GM20431 (cell line): ENCODE data around the gene HMX1.

Source experiments
- in situ Hi-C: fragments of 300-500 bp; cut with MseI, MboI; formaldehyde crosslinking; loops from one replicate; pipeline ENCODE4 v1.15.0; 2020; ENCODE audit warnings: low sequenced_read_pairs; ENCODE audit not compliant: unreplicated experiment

The HMX1 gene

DNA sequence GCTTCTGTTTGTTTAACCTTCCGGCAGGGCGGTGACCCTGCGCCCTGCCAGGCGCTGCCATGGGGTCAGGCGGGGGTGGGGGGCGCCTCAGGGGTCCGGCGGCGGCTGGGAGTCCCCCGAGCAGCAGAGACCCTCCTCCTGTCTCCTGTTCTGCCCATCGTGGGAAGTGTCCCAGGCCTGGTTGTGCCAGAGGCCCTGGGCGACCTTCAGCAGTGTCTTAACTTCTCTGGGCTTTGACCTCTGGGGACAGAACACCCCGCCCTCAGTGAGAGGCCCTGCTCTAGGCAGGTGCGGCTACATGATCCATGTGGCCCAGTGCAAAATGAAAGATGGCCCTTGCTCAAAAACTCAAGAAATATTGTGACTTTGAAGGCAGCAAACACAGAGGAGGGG, 22.8 kb upstream of the HMX1 start:
- in situ Hi-C loops, result no loop called here

DNA sequence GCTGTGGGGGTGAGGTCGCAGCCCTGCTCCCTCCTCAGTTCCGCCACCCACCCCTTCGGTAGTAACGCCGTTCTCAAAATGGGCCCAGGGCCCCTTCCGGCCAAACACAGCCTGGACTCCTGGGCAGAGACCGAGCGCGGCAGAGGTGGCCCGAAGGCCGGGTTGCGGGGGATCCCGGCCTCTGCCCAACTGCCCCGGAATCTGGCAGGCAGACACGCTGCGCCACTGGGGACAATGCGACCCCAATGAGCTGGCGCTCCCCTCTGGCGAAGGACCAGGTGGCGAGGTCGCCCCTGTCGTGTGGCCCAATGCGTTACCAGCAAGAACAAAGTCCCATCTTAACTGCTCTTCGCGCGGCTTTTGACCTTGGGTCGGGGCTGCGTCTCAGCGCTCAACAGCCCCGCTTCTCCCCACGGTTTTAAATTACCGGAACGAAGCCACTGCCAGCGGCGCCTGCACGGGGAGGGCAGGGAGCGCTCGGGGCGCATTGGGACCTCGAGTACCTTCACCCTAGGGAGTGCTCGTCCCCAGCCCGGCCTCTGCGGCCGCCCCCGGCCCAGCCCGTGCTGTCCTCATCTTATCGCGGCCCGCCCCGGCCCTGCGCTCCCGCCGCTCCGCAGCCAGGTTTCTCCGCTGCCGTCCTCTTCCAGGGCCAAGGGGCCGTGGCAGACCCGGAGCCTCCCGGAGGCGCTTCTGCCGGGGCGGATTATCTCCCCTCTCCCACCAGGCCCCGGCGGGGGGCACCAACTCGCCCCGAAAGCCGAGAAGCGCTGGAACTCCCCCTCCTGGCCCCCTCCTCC, 22.2 kb upstream of the HMX1 start:
- in situ Hi-C loops, result no loop called here

DNA sequence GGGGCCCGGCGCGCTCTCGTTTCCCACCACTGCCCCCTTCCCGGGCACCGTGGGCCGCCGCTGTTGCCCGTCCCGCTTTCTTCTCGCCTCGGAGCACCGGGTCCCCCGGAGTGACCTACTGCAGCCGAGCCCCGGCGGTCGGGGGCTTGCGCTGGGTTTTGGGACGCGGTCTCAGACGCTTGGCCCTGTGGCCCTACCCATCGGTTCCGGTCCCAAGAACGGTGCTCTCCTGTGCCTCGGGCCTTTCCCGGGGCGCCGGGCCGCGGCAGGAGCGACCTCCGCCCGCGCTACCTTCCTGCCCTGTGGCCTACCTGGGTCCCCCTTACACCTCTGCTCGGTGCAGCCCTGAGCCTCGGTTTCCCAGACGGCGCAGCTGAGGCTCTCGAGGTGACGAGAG, 21.6 kb upstream of the HMX1 start:
- in situ Hi-C loops, result no loop called here

DNA sequence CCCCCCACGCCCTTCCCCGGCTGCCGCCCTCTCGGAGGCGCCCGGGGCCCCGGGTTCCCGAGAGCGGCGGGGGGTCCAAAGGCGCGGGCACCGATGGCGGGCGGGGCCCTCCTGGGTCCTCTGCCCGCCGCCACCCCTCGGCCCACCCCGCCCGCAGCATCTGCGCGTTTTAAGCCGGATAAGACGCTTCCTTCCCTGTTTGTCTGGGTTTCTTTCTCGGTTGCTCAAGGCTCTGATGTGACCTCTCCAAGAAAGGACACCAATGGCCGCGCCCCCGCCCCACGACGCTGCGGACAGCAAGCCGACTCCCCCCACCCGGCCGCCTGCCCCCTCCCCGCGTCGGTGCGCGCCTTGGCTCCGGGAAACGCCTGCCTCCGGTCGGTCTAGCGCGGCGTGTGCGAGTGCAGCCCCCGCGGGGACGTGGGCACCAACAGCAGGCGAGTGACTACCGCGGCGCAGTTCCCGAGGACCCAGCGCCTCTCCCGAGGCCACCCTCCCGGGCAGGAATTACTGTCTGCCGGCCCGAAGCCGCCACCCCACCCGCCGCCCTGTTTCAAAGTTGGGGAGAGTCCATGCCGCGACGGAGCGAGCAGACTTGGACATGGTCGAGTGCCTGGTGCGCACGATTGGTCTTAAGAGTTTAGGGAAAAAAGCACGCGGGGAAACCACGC, 21.1 kb upstream of the HMX1 start:
- in situ Hi-C loops, result no loop called here

DNA sequence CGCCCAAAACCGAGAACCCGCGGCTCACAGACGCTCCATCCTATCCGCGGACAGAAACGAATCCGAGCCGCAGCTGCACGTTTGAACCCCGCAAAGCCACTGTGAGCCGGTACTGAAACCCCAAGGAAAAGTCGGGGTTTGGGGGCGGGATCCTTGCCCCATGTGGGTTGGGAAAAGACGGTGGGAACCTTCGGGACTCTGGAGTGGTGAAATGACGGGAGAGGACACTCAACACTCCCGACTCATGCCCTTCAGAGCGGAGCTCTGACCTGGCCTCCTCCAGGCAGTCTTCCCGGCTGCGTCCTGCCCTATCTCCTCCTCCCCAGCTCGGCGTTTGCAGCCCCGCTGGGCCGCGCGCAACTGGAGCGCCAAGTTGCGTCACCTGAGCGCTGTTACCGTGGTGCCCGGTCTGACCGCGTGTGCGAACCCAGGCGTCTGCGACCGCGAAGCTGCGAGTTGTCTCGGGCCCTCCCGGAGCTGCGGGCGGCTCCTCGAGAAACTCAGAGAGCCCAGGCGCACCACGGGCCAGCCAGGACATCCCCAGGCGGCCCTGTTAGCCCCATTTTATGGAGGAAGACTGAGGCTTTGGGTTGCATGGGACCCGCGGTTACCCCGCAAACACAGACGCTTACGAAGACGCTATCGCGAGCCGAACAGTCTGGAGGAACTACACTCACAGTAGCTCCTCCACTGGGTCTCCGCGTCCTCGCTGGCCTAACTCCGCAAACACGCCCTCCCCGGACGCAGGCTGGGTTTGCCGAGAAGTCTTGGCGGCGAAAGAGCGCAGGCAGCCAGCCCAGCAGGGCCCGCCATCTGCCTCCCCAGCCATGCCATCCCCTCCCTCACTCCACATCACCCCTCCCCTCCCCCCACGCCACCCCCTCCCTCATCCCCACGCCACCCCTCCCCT, 20.3 kb upstream of the HMX1 start:
- in situ Hi-C loops, result no loop called here

DNA sequence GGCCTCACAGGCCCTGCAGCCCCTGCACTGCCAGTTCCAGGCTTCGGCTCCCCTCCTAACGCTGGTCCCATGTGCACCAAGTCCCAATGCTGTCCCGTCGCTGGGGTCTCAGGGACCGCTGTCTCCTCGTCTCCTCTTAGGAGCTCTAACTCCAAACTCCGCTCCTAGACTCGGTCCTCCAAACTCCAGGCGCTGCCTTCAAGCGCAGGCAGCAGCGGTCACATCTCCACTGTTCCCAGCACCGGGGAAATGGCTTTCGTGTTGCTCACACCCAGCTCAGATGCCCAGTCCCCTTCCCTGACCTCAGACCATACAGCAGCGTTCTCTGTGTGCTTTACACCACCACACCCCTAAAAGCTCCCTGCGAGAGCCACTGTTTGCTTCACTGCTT, 19.6 kb upstream of the HMX1 start:
- in situ Hi-C loops, result no loop called here

DNA sequence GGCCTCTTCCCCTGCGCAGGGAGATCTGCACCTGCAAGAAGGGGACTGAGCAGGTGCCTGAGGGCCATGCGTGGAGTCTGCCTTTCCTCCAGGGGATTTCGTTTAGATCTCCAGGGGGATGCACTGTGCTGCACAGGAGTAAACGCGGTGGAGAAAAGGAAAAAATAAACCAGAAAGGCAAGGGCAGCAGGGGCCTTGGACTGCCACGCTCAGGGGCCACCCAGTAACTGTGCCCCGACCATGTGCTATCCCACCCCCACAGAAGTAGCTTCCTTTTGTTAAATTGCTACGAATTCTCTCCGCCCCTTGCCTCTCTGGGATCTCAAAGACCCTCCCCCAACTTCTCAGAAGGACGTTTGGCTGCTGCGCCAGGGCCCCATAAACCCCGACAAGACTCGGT, 17.2 kb upstream of the HMX1 start:
- in situ Hi-C loops, result no loop called here

DNA sequence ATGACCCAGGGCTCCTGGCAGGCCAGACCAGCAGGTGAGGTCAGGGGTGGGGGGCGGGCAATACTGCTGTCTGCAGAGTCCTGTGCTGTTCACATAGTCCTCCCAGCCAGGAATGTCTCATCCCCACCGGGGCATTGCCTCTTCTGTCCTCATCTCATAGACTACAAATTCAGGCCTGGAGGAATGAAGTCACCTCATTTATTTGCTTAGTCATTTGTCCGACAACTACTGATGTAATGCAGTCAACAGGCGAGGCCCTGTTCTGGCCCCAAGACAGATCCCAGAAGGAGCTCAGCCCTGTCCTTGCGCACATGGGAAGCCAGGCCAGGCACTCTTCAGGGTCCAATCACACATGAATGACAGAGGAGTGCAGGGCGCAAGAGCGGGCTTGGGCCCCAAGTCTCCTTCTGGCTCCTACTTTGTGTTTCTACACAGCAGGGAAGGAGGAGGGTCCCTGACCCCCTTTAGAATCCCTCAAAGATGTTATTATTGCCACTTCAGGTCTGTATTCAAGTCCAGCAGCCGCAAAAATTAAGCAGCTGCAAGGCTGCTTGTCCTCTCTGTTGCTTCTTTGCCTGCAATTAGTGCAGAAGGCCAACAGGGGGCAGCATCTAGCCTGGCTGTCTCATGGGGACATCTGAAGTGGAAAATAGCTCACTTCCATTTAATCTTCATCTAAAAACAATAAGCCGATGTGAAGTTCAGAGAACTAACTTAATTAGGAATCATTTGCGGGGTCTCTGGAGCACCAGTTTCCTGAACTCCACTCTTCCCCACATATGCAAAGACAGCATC, 15.2 kb upstream of the HMX1 start:
- in situ Hi-C loops, result no loop called here

DNA sequence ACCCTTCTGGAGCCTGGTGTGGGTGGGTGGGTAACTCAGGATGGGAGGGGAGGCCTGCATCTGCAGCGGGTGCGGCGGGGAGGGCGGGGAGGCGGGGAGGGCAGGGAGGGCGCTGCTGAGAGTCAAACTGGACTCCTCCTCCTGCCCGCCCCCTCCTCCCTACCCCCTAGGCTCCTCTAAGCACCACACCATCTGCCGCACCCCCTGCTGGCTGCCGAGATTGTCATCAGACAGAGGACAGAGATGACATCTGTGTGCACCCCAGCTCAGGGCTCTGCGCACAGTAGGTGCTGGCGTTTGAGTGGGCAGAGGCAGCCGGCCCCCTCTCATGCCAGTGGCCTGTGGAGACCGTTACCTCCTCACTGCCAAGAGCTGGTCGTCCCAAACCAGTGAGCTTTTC, 10.6 kb upstream of the HMX1 start:
- in situ Hi-C loops, result no loop called here

DNA sequence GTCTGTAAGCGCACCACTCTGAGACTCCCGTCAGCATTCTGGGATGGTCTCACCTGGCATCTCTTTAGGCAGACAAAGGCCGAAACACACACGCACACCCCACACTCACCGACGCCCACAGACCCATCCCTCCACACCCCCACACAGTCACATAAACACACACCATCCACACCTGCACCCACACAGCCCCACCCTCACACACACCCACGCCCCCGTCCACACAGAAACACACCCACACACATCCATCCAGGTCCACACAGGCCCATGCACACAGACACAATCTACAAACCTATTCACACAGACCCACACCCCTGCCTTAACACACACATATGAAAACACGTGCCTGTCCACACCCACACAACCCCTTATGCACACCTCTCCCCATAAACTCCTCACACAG, 9.2 kb upstream of the HMX1 start:
- in situ Hi-C loops, result no loop called here

DNA sequence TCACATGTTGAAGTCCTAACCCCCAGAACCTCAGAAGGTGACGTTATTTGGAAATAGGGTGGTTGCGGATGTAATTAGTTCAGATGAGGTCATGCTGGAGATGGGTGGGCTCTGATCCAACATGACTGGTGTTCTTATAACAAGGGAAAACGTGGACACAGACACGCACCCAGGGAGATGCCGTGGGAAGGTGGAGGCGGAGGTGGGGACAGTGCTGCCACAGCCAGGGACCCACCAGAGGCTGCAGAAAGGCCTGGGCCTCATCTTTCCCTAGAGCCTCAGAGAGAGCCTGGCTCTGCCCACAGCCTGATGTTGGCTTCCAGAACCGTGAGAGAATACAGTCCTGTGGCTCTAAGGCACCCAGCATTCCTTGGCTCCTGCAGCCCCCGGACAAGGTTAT, 7.9 kb upstream of the HMX1 start:
- in situ Hi-C loops, result no loop called here

DNA sequence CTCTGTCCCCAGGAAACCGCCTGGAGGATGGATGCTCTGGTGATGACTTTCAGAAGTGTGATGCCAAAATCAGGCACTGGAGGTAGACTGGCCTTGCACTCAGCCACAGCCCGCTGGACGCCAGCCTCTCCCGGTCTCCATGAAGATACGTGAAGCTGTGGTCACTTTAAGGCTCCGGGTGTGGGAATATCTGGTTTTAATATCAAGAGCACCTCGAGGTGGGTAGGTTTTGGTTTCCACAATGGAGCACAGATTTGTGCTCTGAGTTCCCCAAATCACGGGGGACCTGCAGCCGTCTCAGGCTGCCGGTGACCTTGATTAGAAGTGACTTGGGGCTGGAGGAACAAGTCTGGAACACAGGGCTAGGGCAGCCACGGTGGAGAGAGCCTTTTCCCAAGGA, 6.8 kb upstream of the HMX1 start:
- in situ Hi-C loops, result no loop called here

DNA sequence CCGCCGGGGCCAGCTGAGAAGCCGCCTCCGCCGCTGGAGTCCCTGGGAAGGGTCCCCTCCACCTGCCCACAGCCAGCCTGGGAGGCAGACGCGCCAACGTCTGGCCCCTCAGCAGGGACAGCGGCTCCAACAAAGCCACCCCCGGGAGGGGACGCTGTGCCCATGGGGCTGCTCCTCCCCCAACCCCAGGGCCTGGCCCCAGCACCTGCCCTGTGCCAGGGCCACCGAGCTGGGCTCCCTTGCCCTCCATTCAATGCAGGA, 6.1 kb upstream of the HMX1 start:
- in situ Hi-C loops, result no loop called here

DNA sequence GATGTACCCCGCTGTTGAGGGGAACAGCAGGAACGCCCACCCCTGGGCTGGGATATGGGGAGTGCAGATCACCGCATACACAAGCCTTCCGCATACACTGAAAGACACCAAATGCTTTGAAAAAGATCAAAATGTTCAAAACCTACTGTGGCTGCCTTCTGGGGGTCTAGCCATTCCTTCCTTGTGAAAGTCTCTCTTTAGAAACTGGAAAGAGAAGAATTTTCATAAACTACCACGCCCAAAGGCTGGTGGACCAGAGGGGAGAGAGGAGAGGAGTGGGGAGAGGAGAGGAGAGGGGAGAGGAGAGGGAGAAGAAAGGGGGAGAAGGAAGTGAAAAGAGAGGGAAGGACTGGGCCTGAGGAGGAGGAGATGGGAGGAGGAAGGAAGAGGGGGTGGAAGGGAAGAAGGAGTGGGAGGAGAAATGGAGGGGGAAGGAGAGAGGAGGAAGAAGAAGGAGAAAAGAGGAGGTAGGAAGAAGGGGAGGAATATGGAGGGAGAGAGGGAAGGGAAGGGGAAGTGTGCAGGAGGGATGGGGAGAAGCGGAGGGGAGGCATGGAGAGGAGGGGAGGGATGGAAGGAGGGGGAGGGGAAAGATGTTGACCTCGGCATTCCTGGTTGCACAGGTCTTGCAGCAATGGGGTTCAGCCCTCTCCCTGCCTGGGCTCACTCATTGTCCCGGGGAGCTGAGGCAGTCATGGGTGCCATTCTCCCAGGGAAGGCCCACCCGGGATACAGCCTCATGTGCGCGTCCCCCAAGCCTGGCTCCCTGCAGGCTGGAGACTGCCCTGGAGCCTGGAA, 5.5 kb upstream of the HMX1 start:
- in situ Hi-C loops, result no loop called here

DNA sequence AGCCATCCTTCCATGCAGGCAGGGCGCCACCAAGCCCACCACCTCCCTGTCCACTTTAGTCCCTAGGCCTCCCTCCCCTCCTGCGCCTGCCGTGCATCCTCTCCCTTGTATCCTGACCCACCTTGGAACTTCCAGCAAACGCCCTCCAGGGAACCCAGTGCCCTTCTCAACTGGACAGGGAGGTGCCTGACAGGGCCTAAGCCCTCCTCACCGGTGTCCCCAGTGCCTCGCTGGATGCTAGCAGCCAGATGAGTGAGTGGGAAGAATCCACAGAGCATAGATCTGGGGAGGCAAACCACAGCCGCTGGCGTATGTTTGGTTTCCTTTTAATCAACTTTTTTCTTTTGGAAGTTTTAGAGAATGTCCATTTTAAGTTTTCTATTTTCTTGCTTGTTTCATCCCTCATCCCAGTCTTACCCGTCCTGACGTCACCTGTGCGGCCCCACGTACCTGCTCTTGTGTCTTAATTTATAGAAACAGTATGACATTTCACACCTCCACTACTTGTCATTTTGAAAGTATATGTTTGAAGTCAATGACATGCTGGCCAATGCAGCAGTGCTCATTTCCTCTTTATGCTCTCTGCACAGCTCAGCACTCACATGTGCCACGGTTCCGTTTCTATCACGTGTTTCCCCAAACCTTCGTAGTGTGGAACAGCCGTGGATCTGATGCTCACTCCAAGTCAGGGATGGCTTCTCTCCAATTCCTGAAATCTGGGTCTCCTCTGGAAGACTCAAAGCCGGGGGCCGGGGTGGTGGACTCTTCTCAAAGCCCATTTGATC, 3.4 kb upstream of the HMX1 start:
- in situ Hi-C loops, result no loop called here

DNA sequence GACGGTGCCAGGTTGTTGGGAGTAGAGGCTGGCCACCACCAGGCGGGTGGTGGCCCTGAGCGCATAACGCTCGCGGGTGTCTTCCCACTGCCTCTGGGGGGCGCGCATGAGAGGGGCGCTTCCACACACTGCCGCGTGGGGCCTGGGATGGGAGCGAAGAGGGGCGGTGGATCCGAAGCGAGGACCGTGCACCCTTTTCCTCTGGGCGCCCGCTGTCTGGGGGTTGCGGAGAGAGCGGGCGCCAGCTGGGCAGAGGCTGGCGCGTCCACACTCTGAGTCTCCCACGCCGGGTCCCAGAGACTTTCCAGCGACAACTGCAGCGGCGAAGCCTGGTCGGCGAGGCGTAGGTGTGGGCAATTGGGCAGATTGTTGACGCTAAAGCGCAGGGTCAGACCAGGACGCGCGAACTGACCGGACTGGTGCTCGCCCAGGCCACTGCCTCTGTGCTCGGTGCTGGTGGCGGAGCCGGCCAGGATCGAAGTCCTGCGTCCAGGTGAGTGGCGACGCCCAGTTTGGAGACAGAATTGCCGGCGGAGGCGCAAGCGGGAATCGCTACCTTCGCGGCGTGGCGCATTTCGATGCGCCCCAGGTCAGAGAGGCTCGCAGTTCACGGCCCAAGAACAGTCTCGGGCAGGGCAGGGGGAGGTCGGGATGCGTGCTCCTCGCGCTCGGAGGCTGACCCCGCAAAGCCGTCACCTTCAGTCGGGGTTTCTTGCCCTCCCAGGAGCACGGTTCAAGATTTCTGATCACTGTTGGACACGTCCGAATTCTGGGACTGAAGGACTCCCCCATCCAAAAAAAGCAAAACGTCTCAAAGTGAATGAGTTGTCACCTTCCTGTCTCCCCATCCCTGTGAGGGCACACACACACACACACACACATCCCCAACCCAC, 2.6 kb upstream of the HMX1 start:
- in situ Hi-C loops, result no loop called here

DNA sequence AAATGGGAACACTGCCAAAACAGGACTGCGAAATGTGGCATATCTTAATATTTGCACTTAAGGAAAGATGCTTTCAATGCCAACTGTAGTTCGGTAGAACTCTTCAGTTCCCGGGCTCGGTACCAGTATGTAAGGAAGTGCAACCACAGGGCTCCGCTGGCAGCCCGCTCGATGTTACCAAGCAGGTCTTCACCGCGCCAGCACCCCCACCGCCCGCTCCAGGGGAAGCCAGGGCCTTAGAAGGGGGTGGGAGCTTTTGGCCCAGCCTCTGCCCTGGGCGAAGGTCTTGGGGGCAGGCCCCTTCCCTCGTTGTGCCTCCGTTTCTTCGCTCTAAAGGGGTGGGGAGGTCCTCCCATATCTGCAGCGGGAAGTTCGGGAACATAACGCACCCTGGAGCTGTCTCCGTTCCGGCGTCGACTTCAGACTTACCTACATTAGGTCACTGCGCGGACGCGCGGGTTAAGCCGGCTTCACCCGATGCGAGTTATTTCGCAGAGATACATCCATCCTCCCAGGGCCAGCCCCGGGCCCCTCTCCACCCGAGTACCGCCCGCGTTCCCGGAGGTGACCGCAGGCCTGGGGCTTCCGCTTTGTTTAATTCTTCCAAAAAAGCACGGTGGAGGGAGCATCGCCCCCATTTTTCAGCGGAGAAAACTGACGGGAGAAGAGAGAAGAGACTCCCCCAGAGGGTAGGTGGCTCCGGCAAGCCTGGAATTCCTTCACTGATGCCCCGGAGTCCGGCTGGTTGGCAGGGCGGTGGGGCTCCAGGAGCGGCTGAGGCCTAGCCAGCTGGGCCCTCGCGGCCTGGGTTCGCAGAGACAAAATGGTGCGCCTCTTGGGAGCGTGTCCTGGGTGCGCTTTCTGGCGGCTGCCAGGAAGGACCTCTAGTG, 1.0 kb upstream of the HMX1 start:
- in situ Hi-C loops, result no loop called here
